Mesendoderm (in vitro differentiated cells): ENCODE measurements around the gene DAB2IP.

ENCODE experiments used
- DNase-seq: peaks from one replicate; pipeline ENCODE4 v3.0.0; 2013
- H2AK5ac ChIP-seq: 2 replicates; pipeline ENCODE4 v1.6.1; 2013; ENCODE audit warnings: low read length, inconsistent platforms
- H2BK120ac ChIP-seq: 2 replicates; pipeline ENCODE4 v1.6.1; 2013; ENCODE audit warnings: low read depth, mild to moderate bottlenecking, low read length, moderate library complexity, mixed read lengths
- H2BK15ac ChIP-seq: replicated peaks from 2 replicates; pipeline ENCODE4 v1.6.1; 2013; ENCODE audit warnings: low read depth, mild to moderate bottlenecking, moderate library complexity
- H2BK5ac ChIP-seq: 2 replicates; pipeline ENCODE4 v1.6.1; 2013; ENCODE audit warnings: low read length, inconsistent platforms
- H3K18ac ChIP-seq: 2 replicates; pipeline ENCODE4 v1.6.1; 2013; ENCODE audit warnings: mild to moderate bottlenecking, low read length, mixed read lengths
- H3K23ac ChIP-seq: one replicate; pipeline ENCODE4 v1.6.1; 2013; ENCODE audit warnings: low read length
- H3K27ac ChIP-seq: 2 replicates; pipeline ENCODE4 v1.5.1; 2013; ENCODE audit warnings: low read depth, mild to moderate bottlenecking, inconsistent platforms, low read length, moderate library complexity
- H3K27me3 ChIP-seq: 2 replicates; pipeline ENCODE4 v1.6.1; 2013; ENCODE audit warnings: low read length, control low read depth, mild to moderate bottlenecking, inconsistent platforms; ENCODE audit not compliant: insufficient read depth, poor library complexity
- H3K36me3 ChIP-seq: 2 replicates; pipeline ENCODE4 v1.6.1; 2013; ENCODE audit warnings: low read length, inconsistent platforms; ENCODE audit not compliant: control insufficient read depth, insufficient read depth
- H3K4ac ChIP-seq: one replicate; pipeline ENCODE4 v1.6.1; 2013; ENCODE audit warnings: low read depth, mild to moderate bottlenecking, low read length, moderate library complexity
- H3K4me1 ChIP-seq: 2 replicates; pipeline ENCODE4 v1.6.1; 2013; ENCODE audit warnings: low read depth, low read length, inconsistent platforms; ENCODE audit not compliant: control insufficient read depth
- H3K4me2 ChIP-seq: 2 replicates; pipeline ENCODE4 v1.6.1; 2013; ENCODE audit warnings: low read length
- H3K4me3 ChIP-seq: 2 replicates; pipeline ENCODE4 v1.5.1; 2013; ENCODE audit warnings: mild to moderate bottlenecking, low read length
- H3K56ac ChIP-seq: one replicate; pipeline ENCODE4 v1.6.1; 2013; ENCODE audit warnings: low read length
- H3K79me1 ChIP-seq: 2 replicates; pipeline ENCODE4 v1.6.1; 2013; ENCODE audit warnings: low read length, inconsistent platforms
- H3K79me2 ChIP-seq: 2 replicates; pipeline ENCODE4 v1.6.1; 2013; ENCODE audit warnings: mild to moderate bottlenecking, low read length; ENCODE audit not compliant: control insufficient read depth, insufficient read depth
- H3K9ac ChIP-seq: 2 replicates; pipeline ENCODE4 v1.6.1; 2013; ENCODE audit warnings: low read length, inconsistent platforms
- H4K5ac ChIP-seq: one replicate; pipeline ENCODE4 v1.6.1; 2013; ENCODE audit warnings: low read length
- H4K8ac ChIP-seq: one replicate; pipeline ENCODE4 v1.6.1; 2013; ENCODE audit warnings: low read depth, mild to moderate bottlenecking, control low read depth, low read length, moderate library complexity
- WGBS: extraction: QIAGEN DNeasy Blood & Tissue Kit; methylation state at CpG from one replicate; pipeline ENCODE4 v1.1.7; 2013; ENCODE audit warnings: low lambda C conversion rate, missing lambda C conversion rate; ENCODE audit not compliant: insufficient coverage; ENCODE audit errors: extremely low coverage; 5-methylcytosine and 5-hydroxymethylcytosine counted together

The DAB2IP gene

GRCh38 chr9:121772600-121773285 is 121.3 kb downstream of the DAB2IP start:
- Histone ChIP-seq H2AK5ac (no peak overlapping the region), H3K4me2 (no peak overlapping the region), H4K5ac (no peak overlapping the region), H3K4me1 (no peaks in the 10 kb centered on the region), H3K56ac (no peak overlapping the region), H3K36me3 (peaks cover 6% of the 10 kb centered on the region), H3K79me1 (no peaks in the 10 kb centered on the region), H3K27ac (no peak overlapping the region), H3K9ac (no peak overlapping the region), H3K23ac (no peak overlapping the region), H3K4ac (no peak overlapping the region), H2BK120ac (no peak overlapping the region), H3K18ac (no peak overlapping the region), H4K8ac (no peak overlapping the region), H3K4me3 (no peak overlapping the region), H3K79me2 (no peaks in the 10 kb centered on the region), H2BK15ac (no peak overlapping the region), H3K27me3 (no peaks in the 10 kb centered on the region), H2BK5ac (no peak overlapping the region)
- no peak for DNase-seq
- no CpG with 5 or more reads among the region's 45 CpGs for WGBS

- peaks cover 8% of the 10 kb centered on the region for H3K36me3 ChIP-seq
- H4K8ac ChIP-seq: no peak overlapping the region
- no peak overlapping the region for H2BK120ac ChIP-seq
- no peak overlapping the region for H2BK5ac ChIP-seq
- no peaks in the 10 kb centered on the region for H3K27me3 ChIP-seq
- no peaks in the 10 kb centered on the region for H3K4me1 ChIP-seq
- H3K9ac ChIP-seq: no peak overlapping the region
- no peak overlapping the region for H4K5ac ChIP-seq
- no peak overlapping the region for H3K4ac ChIP-seq
- no peak overlapping the region for H3K4me3 ChIP-seq
- H3K79me1 ChIP-seq: no peaks in the 10 kb centered on the region
- H2AK5ac ChIP-seq: no peak overlapping the region
- H3K4me2 ChIP-seq: no peak overlapping the region
- H3K23ac ChIP-seq: no peak overlapping the region
- no CpG with 5 or more reads among the region's 18 CpGs for WGBS
- H3K18ac ChIP-seq: no peak overlapping the region
- no peak overlapping the region for H2BK15ac ChIP-seq
- H3K56ac ChIP-seq: no peak overlapping the region
- no peaks in the 10 kb centered on the region for H3K79me2 ChIP-seq
- no peak for DNase-seq
- H3K27ac ChIP-seq: no peak overlapping the region
Measured at GRCh38 chr9:121773286-121773953, 122.0 kb downstream of the DAB2IP start.

- H2BK15ac ChIP-seq: no peak overlapping the region
- H4K8ac ChIP-seq: no peak overlapping the region
- H3K27ac ChIP-seq: no peak overlapping the region
- H3K79me1 ChIP-seq: no peaks in the 10 kb centered on the region
- H3K4me2 ChIP-seq: no peak overlapping the region
- H2BK120ac ChIP-seq: no peak overlapping the region
- H3K4ac ChIP-seq: no peak overlapping the region
- H2AK5ac ChIP-seq: no peak overlapping the region
- H3K4me3 ChIP-seq: no peak overlapping the region
- no peak for DNase-seq
- no peak overlapping the region for H4K5ac ChIP-seq
- H3K79me2 ChIP-seq: no peaks in the 10 kb centered on the region
- H3K36me3 ChIP-seq: peaks cover 8% of the 10 kb centered on the region
- no CpG with 5 or more reads among the region's 19 CpGs for WGBS
- H3K56ac ChIP-seq: no peak overlapping the region
- no peak overlapping the region for H3K9ac ChIP-seq
- no peak overlapping the region for H3K18ac ChIP-seq
- no peaks in the 10 kb centered on the region for H3K27me3 ChIP-seq
- no peaks in the 10 kb centered on the region for H3K4me1 ChIP-seq
- H2BK5ac ChIP-seq: no peak overlapping the region
- no peak overlapping the region for H3K23ac ChIP-seq
Measured at GRCh38 chr9:121773954-121774714, 122.7 kb downstream of the DAB2IP start.

GRCh38 chr9:121774715-121775613 is 123.5 kb downstream of the DAB2IP start:
- Histone ChIP-seq H3K9ac (no peak overlapping the region), H3K4ac (no peak overlapping the region), H3K23ac (no peak overlapping the region), H3K79me1 (no peaks in the 10 kb centered on the region), H3K4me3 (no peak overlapping the region), H4K5ac (no peak overlapping the region), H2BK120ac (no peak overlapping the region), H3K27me3 (no peaks in the 10 kb centered on the region), H2BK15ac (no peak overlapping the region), H4K8ac (no peak overlapping the region), H3K4me1 (no peaks in the 10 kb centered on the region), H3K4me2 (no peak overlapping the region), H3K18ac (no peak overlapping the region), H3K79me2 (no peaks in the 10 kb centered on the region), H3K56ac (no peak overlapping the region), H2BK5ac (no peak overlapping the region), H2AK5ac (no peak overlapping the region), H3K27ac (no peak overlapping the region), H3K36me3 (peaks cover 5% of the 10 kb centered on the region)
- no CpG with 5 or more reads among the region's 26 CpGs for WGBS
- no peak for DNase-seq

- no peak overlapping the region for H3K18ac ChIP-seq
- H2AK5ac ChIP-seq: no peak overlapping the region
- H2BK5ac ChIP-seq: no peak overlapping the region
- no peak overlapping the region for H2BK120ac ChIP-seq
- no peaks in the 10 kb centered on the region for H3K79me2 ChIP-seq
- no peak for DNase-seq
- no peak overlapping the region for H3K27ac ChIP-seq
- no peak overlapping the region for H4K5ac ChIP-seq
- no peak overlapping the region for H2BK15ac ChIP-seq
- peaks cover 4% of the 10 kb centered on the region for H3K36me3 ChIP-seq
- H3K4me2 ChIP-seq: no peak overlapping the region
- H4K8ac ChIP-seq: no peak overlapping the region
- WGBS: no CpG with 5 or more reads among the region's 23 CpGs
- no peak overlapping the region for H3K4me3 ChIP-seq
- no peak overlapping the region for H3K9ac ChIP-seq
- H3K4ac ChIP-seq: no peak overlapping the region
- no peak overlapping the region for H3K56ac ChIP-seq
- no peaks in the 10 kb centered on the region for H3K79me1 ChIP-seq
- H3K27me3 ChIP-seq: no peaks in the 10 kb centered on the region
- no peaks in the 10 kb centered on the region for H3K4me1 ChIP-seq
- H3K23ac ChIP-seq: no peak overlapping the region
Measured at GRCh38 chr9:121776001-121776738, 124.7 kb downstream of the DAB2IP start.
